NCI-H1436 (cell line): ENCODE data around the gene COL1A2.

Source experiments
- DNase-seq: peaks from one replicate; lab custom pipeline; 2025; lab: John Stamatoyannopoulos, UW

The COL1A2 gene

DNA sequence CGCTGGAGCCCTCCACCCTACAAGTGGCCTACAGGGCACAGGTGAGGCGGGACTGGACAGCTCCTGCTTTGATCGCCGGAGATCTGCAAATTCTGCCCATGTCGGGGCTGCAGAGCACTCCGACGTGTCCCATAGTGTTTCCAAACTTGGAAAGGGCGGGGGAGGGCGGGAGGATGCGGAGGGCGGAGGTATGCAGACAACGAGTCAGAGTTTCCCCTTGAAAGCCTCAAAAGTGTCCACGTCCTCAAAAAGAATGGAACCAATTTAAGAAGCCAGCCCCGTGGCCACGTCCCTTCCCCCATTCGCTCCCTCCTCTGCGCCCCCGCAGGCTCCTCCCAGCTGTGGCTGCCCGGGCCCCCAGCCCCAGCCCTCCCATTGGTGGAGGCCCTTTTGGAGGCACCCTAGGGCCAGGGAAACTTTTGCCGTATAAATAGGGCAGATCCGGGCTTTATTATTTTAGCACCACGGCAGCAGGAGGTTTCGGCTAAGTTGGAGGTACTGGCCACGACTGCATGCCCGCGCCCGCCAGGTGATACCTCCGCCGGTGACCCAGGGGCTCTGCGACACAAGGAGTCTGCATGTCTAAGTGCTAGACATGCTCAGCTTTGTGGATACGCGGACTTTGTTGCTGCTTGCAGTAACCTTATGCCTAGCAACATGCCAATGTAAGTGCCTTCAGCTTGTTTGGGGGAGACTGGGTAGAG is at the start of gene COL1A2:
Gene COL1A2 (plus strand): TSS at position 459 of the 704 bp plus-strand sequence. CDS start 137 bp downstream, at position 596.
- DNase-seq, result no peak

DNA sequence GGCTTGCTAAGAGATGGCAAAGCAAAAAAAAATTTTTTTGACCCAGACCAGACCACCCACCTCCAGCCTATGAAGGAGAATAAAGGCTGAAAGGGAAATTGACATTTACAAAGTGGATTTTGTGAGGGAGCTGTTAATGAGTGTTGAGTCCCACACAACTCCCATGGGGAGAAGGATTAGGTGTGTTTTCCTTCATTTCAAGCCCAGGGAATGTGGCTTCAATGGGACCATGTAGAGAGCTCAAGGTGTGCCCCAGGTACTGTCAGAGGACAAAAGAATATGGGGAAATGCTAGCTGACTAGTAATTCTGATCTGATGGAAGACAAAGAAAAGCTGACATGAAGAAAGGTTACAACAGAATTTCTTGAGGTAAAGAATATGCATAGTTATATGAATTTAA is 48.8 kb upstream of the COL1A2 start:
- no peak for DNase-seq

DNA sequence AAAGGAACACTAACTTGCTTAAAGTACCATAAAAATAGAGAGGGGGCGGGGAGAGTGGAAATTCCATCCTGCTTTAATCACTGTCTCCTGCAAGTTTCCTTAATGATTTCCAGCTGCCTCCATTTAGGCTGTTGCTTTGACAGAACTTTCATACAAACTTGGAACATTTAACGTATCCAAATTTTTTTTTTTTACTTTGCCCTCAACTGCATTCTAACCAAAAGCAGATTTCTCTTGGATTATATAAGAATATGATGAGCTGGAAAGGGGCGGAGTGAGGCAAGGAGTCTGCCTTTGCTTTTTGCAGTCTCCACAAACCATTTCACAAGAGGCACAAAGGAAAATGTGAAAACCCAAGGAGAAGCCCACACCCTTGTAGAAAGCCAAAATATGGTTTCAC is 46.6 kb upstream of the COL1A2 start:
- no peak for DNase-seq

DNA sequence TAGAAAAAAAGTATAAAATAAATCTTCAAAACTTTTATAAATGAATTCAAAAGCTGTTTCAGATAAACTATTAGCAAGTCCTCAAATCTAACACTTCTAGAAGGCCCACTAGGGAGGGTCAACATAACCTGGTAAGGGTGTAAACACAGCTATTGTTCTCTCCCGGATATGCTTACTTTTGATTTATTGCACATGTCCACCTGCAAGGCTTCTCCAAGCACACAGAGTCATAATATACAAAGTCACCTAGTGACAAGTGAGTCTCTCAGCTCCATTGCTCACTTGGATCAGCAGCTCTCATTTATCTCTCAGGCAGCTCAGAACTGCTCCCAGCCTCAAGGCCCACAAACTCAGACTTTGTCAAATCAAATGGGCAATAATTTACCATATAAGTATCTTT is 44.0 kb upstream of the COL1A2 start:
- DNase-seq, result no peak

DNA sequence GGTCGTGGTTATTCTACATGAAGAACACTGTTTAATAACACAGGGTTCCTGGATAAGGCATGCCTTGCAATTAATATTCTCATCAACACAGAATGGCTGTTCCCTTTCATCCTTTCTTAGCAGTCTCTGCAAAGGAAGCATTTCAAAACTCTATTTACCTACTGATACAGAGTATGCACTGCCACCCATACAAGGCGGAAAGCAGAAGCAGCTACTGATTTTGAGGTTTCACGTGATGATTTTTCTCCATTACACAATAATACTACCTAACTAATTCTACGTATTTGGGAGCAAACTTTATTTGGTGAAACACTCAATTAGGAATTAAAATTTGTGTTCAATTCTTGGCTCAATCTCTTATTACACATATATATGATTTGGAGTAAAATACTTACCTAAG is 43.0 kb upstream of the COL1A2 start:
- no peak for DNase-seq

DNA sequence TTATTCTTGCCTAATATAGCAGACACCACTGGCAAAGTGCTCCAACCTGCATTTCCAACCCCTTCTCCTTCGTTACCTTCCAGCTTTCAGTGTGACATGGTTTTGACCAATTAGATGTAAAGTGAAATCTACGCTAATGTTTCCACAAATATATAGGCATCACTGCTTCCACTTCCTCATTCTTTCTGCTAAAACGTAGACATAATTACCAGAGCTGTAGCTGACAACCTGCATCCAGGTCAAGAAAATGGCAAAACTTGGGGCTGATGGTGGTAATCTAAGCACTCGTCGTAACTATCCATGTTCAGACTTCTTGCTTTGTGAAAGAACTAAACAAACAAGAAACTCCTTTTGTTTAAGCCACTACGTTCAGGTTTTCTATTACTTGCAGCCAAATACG is 41.8 kb upstream of the COL1A2 start:
- no peak for DNase-seq

DNA sequence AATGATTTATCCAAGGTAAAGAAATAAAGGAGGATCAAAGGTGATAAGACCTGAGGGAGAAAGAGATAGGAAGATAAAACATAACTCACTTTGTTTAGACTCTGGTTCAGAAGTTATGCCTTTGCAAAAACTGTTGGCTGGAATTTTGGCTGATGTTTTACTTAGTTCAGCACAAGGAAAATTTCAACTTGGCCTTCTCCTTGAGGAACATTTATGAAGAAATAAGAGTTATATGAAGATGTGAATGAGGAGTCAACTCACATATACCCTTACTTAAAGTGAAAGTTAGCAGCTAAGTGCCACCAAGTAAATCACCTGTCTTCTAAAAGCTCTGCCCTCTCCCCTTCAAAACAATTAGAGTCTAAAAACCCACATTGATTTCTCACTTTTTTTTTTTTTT is 39.7 kb upstream of the COL1A2 start:
- DNase-seq, result no peak

DNA sequence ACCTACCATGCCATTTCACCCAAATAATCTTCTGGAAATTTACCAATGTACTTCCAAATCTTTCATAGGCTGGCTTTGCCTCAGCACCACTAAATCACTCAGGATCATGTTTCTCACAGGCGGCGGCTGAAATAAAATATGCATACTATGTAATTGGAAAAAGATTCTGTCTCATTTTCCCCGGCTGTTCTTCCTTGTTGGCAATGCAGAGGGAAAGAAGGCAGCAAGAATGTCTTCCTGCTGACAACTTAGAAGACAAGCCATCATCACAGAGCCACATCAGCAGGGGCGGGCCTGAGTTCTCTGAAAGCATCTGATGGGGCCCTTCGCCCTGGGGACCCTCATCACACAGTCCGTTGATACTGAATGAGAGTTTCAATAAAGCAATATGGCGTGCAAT is 39.2 kb upstream of the COL1A2 start:
- DNase-seq, result no peak

DNA sequence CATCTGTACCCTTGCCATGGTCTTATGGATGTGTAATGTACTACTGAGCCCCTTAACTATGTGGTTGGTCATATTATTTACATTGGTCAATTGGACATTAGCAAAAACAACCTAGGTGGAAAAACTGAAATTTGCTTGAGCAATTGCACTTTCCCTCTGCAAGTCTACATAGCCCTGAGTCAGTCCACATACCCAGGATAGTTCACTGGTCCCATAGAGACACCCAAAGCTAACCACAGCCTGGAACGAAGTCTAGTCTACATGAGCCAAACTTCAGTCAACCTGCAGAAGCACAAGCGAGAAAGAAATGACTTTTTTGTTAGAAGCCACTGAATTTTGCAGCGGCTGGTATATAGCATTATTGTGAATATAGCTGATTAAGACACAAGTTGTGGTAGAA is 37.6 kb upstream of the COL1A2 start:
- no peak for DNase-seq

DNA sequence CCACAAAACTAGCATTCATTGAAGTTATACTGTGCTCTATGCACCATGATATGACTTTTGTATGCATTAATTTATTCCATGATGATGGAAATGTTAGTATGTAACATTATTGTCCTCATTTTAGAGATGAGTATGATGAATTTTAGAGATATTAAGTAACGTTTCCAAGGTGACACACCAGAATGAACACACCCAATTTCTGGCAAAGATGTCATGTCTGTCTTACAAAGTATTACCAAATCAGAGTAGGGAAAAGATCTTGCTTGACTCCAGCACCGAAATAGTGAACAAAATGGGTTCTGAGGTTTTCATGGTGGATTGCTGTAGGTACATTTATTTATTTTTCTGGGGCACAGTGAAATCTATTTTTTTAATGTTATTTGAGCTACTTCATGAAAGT is 33.8 kb upstream of the COL1A2 start:
- DNase-seq, result no peak

DNA sequence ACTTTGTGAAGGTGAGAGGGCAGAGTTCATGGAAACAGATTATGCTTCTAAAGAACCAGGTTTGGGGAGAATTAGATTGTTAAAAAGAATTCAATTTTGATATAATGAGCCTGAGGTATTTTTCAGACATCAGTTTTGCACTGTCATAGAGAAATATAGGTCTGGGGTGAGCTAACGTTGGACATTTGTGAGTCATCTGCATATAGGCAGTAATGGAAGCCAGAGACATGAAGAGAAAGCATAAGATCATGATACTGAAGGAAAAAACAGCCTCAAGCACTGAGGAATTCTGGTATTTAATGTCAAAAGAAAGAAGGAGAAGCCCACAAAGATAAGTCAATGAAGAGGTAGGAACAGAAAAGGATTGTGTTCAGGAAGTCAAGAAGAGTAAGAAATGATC is 32.4 kb upstream of the COL1A2 start:
- DNase-seq, result no peak

DNA sequence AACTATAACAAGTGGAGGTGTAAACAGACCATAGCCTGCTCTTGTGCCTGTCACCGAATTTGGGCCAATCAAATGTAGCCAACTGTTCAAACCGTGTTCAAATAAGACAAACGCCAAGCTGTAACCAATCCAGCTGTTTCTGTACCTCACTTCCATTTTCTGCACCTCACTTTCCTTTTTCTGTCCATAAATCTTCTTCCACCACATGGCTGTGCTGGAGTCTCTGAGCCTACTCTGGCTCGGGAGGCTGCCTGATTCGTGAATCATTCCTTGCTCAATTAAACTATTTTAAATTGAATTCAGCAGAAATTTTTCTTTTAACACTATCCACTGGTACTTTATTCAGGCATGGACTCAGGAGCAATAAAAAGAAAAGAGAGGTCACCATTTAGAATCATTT is 29.9 kb upstream of the COL1A2 start:
- DNase-seq, result no peak

DNA sequence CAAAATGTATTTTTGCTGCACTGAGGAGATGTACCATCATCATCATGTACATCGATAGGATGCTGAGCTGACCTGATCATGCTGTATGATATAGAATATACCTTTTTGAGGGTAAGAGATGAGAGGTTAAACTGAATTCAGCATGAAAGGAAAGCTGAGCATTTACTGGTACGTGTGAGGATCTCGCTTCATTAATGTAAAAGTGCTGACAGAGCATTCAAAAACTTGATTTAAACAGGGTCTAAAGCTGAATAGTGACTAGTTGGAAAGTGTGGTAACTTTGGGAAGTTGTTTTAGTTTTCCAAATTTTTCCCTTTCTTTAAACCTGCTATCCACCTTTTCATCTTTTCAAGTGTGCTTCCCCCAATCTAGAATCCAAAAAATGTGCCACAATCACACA is 28.5 kb upstream of the COL1A2 start:
- DNase-seq, result no peak

DNA sequence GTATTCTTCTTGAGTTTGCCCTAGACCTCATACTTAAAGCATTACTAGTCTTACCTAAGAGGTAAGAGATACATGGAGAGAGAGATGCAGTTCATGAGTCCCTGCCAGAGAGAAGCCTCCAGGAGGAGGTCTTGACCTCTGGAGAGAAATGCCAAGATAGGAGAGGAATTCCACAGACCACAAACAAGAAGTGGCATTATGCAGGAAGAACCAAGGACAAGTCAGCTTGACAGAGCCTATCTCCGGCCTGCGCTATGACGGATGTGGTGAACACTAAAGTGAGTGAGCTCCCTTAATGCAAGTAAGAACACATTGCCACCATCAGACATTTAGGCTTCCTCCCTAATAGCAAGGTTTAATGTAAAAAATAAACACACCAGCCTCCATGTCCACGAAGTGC is 27.9 kb upstream of the COL1A2 start:
- DNase-seq, result no peak

DNA sequence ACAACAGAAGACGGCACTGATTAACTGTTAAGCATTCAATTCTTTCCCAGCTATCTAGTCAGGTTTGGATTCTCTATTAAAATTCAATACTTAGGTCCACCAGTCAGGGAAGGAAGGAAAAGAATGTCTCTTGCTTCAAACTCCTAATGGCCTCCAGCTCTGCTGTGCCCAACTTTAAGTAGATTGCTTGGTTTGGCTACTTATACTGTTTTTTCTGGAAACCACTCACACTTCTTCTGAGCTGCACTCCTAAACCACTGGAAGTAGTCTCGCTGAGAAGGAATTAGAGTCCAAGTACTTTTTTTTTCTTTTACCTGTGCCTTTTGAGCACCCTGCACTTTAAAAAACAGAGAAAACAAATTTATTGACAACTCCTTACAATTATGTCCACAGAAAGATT is 26.7 kb upstream of the COL1A2 start:
- no peak for DNase-seq

DNA sequence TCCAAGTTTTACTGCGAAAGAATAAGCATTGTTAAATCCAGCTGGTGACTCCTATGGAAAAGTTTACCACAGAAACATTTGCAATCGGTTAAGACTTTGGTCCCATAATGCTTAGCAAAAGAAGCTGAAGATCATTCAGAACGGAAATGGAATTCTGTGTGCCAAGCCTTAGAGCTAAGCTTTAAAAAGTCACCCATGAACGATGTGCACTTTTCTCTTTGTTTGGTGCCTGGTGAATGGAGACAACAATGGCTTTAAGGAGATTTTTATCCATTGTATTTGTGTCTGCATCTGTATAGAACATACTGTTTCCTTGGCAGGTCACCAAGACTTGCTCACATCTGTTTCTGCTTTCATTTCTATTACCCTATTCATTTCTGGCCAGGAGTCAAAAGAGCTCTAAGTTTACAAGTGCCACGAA is 26.3 kb upstream of the COL1A2 start:
- no peak for DNase-seq

DNA sequence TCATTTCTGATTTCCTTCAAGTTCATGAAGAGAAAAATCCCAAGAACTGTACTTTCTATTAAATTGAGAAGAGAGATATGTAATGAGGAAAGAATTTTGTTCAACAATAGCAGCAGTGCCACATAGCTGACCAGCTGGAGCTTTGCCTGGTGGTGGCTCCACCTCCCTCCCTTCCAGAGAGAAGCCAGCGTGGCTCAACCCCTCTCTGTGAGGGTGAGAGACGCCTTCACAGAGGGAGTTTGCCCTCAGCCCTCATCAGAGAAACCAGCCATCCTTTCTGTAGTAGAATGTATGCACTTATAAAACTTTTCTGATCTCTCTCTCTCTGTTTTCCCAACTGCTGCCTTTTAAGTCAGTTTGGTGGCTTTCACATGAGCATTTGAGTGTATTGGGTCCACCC is 20.5 kb upstream of the COL1A2 start:
- no peak for DNase-seq

DNA sequence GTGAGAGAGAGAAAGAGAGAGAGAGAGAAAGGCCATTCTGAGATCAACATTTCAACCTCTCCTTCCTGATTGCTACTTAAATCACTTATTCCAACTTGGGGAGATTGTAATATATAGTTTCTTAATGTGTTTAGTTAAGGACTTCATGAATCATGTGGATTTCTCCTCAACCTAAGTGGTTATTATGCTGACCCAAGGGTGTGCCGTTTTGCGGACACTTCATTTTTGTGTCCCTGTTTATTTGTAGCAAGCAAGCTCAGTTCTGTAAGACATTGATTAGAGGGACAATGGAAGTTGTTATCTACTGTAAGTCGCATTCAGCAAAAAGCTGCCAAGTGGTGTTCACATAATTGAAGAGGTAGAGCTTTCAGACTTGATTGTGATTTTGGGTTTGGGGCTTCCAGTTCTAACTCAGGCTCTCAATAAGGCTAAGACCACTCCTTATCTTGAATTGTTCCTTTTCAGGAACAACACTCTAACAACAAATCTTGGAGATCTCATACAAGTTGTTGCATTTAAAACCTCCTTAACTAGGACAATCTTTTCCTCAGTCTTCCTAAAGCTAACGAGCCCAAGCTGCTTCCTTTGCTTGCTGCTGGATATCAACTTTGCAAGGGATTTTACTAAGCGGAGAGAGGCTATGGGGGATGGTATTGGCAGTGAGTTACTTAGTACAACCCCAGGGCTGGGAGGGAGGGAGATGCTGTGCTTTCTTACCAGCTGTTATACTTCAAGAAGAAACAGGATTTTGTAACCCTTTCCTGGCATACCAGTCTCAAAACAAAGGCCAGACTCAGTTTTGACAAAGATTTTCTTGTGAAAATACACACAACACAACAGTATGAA is 19.8 kb upstream of the COL1A2 start:
- DNase-seq, result peak; percentile 6

DNA sequence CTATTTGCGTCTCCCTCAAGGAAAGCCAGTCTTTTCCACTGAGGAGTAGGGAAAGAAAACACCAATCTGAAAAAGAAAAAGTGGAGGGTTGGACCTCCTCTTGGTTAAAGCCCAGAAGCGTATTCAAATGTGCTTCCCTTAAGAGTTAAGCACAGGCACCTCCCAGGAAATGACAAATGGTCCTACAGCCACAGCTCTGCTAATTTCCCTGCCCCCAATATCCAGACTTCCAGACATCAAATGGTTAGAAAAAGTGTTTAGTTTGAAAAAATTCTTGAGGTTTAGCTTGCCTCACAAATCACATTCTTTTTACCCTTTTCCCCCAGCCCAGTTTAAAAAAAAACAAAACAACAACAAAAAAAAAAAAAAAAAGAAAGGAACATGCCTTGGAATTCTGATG is 19.0 kb upstream of the COL1A2 start:
- no peak for DNase-seq

DNA sequence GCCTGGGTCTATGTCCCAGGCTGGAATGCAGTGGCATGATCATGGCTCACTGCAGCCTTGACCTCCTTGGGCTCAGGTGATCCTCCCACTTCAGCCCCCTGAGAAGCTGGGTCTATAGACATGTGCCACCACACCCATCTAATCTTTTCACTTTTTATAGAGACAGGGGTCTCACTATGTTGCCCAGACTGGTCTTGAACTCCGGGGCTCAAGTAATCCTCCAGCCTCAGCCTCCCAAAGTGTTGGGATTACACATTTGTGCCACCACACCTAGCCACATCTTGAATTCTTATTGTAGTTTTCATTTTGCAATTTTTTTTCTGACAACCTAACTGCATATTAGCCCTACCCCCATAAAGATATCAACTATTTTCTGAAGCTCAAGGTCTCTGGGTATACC is 18.4 kb upstream of the COL1A2 start:
- DNase-seq, result no peak

DNA sequence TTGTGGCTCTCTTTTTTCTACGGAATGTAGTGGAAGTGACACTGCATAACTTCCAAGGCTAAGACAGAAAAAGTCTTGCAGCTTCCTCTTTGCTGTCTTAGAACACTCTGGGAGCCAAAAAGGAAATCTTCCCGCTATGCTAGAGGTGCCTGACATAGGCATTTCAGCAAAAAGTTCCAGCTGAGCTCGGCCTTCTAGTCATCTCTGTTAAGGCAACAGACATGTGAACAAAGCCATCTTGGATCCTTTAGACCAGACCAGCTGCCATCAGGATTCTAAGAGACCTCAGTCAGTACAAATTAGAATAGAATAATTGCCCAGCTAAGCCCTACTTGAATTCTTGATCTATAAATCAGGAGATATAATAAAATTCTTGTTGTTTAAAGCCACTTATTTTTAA is 16.3 kb upstream of the COL1A2 start:
- no peak for DNase-seq

DNA sequence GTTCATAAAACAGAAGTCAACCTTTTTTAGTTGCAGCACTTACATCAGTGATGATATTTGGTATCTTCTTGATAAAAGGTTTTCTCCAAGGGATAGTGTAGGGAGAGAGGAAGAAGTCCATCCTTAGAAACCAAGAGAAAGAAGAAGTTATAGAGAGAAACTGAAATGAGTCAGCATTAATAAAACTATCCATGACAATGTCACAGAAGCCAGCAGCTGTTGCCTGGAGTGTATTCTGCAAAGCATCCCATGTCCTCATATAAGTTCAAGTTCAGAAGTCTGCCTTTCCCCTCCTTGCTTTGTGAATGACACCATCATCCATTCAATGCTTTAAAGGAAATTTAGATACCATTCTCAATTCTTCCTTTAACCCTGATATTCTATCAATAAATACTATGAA is 14.4 kb upstream of the COL1A2 start:
- DNase-seq, result no peak

DNA sequence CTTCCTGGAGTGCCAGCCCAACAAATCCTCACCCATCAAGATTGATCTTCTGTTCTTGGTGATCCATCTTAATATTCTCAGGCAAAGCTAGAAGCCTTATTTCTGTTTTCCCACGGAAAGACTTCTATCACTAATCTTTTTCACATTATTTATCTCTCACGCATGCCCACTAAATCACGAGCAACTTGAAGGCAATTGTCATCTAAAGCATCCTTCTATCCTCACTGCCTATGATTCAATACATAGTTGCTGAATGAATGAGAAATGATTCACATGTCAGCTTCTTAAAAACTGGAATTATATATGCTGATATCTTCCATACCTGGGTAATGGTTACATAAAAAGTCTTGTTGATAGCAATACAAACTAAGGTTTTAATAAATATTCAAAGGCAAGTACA is 12.6 kb upstream of the COL1A2 start:
- DNase-seq, result no peak

DNA sequence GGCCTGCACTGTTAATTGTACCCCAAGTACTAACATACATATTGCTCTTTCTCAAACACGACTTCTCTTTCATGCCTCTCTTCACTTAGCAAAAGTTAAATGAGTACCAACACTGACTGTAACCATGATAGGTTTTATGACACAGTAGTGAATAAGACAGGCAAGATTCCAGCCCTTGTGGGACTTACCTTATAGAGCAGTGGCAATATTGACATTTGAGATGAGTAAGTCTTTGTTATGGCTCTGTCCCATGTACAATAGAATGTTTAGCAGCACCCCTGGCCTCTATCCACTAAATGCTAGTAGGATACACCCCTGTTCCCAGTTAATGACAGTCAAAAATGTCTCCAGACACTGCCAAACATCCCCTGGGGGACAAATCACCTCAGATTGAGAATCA is 11.9 kb upstream of the COL1A2 start:
- no peak for DNase-seq
